ENCODE measurements around the gene BCAN.

The BCAN gene

DNA sequence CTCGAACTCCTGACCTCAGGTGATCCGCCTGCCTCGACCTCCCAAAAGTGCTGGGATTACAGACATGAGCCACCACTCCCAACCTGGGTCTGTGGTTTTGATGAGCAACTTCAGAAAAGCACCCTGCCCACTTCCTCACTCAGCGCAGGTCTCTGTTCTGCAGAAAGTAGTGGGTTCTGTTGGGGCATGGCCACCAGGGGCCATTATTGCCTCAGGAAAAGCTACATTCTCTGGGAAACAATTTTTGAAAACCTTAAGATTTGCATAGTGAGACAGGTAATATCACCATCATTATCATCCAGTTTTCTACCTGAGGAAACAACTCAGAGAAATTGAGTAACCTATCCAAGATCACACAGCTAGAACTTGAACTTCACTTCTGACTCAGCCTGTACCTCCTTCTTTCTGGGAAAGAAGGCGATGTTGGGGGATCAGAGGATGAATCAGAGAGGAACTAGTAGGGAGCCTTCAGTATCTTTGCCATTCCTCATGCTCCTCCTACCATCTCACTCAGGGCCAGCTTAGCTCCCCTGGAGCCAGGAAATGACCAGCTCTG, 42.4 kb downstream of the BCAN start:
- peak; percentile 48 for DNase-seq (ENCODE audit: low read depth)
- no peak overlapping the region for H3K4me3 ChIP-seq (ENCODE audit: control insufficient read depth, low read depth, low read length)
- TF ChIP-seq, protein P1, sequence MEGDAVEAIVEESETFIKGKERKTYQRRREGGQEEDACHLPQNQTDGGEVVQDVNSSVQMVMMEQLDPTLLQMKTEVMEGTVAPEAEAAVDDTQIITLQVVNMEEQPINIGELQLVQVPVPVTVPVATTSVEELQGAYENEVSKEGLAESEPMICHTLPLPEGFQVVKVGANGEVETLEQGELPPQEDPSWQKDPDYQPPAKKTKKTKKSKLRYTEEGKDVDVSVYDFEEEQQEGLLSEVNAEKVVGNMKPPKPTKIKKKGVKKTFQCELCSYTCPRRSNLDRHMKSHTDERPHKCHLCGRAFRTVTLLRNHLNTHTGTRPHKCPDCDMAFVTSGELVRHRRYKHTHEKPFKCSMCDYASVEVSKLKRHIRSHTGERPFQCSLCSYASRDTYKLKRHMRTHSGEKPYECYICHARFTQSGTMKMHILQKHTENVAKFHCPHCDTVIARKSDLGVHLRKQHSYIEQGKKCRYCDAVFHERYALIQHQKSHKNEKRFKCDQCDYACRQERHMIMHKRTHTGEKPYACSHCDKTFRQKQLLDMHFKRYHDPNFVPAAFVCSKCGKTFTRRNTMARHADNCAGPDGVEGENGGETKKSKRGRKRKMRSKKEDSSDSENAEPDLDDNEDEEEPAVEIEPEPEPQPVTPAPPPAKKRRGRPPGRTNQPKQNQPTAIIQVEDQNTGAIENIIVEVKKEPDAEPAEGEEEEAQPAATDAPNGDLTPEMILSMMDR (IDR thresholded peaks at IDR 0.05; ENCODE audit: control insufficient read depth, insufficient read depth, low read depth, low read length, missing control alignments): no peak

DNA sequence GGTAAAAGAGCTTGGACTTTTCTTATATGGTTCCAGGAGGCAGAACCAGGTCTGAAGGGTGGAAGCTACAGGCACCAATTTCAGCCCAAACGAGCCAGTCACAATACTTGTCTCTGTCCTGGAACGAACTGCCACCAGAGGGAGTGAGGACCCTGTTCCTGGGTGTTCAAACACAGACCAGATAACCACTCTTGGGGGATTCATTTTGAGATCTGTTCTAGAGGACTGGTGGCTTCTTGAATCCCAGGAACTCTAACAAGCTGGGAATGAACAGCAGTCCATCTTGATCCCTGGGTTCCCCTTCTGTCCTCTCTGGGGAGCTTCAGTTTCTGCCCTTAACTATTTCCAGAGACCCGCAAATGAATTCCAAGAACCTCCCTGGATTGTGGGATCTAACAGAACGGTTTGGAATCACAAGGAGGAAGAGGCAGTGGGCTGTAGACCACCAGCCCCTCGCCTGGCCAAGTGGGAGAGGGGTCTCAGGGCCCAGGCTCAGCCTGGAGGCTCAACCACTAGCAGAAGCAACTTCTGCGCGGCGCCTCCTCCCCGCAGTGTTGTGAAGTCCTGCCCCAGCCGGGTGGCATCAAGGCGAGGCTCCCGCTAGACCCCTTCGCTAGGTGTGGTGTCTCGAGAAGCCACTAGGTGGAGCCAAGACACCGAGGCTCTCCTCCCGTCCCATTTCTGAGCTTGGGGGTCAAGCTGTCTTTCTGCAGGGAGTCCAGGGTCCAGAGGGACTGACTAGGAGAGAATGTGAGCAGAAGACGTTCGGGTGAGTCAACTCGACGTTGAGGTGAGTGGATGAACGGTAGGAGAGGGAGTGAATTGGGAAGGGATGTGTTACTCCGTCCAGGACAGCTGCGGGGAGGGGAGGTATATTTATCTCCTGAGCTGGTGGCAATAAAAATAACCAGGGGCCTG, 47.4 kb downstream of the BCAN start:
- peak; percentile 27 for DNase-seq (ENCODE audit: low read depth)
- H3K4me3 ChIP-seq (ENCODE audit: control insufficient read depth, low read depth, low read length): peak overlapping the region; percentile 6

DNA sequence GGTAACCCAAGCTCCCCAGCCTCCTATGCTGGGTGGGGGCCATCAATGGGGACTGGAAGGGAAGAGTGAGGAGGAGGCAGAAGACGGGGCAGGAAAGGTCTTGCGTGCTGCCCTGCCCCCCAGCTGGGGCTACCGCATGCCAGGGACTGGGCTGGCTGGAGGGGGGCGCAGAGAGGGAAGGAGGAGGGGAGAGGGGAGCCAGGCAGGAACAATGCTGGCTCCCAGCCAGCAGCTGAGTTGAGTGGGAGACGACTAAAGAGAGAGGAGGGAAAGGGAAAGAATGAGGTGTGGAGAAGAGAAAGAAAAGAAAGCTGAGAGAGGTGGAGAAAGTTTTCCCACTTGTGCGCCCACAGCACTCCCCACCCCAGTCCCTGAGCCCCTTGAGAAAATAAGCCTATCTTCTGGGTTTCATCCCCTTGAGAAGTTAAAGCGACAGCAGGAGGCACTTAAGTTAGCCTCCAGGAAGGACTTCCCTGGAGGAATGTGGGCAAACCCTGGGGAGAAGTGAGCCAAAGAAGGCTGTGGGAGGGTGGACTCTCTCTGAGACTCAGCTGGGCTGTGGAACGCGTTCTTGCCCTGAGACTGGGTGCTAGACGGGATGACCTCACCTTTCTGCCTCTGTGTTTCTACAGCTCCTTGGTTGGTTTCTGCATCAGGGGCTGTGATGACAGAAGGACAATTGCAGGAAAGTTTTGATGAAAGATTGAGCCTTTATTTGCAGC, 48.2 kb downstream of the BCAN start:
- TF ChIP-seq, protein P1 (IDR thresholded peaks at IDR 0.05; ENCODE audit: control insufficient read depth, insufficient read depth, low read depth, low read length, missing control alignments): no peak
- H3K4me3 ChIP-seq (ENCODE audit: control insufficient read depth, low read depth, low read length): no peak overlapping the region; the same call in 1 of the 2 replicates
- no peak for DNase-seq (ENCODE audit: low read depth)

More for the DNA sequence above, 47.4 kb downstream of the BCAN start:
- TF ChIP-seq, protein P1 (IDR thresholded peaks at IDR 0.05; ENCODE audit: control insufficient read depth, insufficient read depth, low read depth, low read length, missing control alignments): peak; percentile 98

DNA sequence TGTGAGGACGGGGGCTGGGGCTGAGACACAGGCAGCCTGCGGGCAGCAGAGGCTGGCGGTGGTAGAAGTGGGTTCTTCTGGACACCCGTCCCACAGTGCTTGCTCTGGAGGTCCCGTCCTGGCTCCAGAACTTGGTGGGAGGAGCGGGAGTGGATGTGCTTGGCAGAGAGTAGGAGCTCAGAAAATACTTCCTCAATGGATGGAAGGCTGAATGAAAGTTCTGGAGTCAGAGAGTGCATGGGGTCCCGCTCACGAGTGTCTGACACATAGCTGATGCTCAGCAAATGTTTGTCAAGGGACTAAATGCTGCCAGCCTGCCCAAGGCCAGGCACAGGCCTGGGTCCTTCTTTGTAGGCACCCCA, 48.7 kb downstream of the BCAN start:
- no peak overlapping the region for H3K4me3 ChIP-seq (ENCODE audit: control insufficient read depth, low read depth, low read length)
- TF ChIP-seq, protein P1 (IDR thresholded peaks at IDR 0.05; ENCODE audit: control insufficient read depth, insufficient read depth, low read depth, low read length, missing control alignments): no peak
- DNase-seq (ENCODE audit: low read depth): no peak

DNA sequence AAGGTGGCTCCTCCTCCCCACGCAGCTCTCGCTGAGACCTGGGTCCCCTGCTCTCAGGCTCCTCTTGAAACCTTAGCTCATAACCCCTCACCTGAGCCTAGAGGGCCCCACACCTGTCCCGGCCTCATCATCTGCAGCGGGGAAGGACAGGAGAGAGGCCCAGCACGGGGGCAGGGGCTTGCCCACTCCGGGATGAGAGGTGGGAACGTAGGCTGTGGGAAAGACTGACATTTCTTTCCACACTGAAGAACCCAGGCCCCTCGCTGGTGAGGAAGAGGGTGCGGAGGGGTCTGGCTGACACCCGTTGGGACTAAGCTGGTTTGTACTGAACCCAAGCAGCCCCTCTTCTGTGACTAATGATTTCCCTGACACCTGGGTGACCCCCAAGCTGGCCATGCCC, 49.3 kb downstream of the BCAN start:
- TF ChIP-seq, protein P1 (IDR thresholded peaks at IDR 0.05; ENCODE audit: control insufficient read depth, insufficient read depth, low read depth, low read length, missing control alignments): no peak
- H3K4me3 ChIP-seq (ENCODE audit: control insufficient read depth, low read depth, low read length): no peak overlapping the region
- no peak for DNase-seq (ENCODE audit: low read depth)

DNA sequence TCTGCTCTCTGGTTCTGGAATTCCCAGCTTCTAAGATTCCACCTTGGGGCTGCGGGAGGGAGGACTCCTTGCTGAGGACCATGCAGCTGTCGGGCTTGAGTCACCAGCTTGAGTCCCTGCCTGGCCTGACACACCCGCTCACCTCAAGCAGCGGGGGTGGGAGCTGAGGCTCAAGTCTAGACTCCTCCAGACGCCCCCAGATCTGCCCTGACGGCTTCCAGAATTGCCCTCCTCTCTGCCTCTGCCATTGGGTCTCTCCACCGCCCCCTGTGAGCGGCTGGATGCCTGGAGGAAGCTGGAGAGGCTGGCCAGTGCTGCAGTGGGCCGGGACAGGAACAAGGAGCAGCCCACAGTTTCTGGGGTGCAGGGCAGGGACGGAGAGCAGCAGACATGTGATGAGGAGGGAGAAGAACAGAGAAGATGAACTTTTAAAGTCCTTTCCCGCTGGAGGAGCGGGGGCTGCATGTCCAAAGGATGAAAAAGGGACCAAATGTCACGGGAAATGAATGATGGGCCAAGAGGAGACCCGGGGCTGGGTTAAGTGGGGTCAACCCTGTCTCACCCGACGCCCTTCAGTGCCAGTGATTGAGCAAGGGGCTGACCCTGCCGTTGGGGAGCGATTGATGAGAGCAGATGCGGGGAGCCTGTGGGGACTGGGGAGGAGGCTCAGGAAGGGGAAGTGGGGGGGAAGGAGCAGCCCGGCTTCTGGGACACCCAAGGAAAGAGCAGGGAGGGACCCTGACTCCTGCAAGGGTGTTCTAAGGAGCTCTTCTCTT, 49.9 kb downstream of the BCAN start:
- no peak overlapping the region for H3K4me3 ChIP-seq (ENCODE audit: control insufficient read depth, low read depth, low read length)
- TF ChIP-seq, protein P1 (IDR thresholded peaks at IDR 0.05; ENCODE audit: control insufficient read depth, insufficient read depth, low read depth, low read length, missing control alignments): peak; percentile 25
- DNase-seq (ENCODE audit: low read depth): no peak

Data from AG09309 (cell line).